GM18867 (cell line): ENCODE data around the gene JPH3.

Source experiments
- ATAC-seq: cut with Tn5 transposase; IDR thresholded peaks from one replicate; pipeline ENCODE4 v1.9.1; 2021; ENCODE audit warnings: mild to moderate bottlenecking, moderate library complexity; ENCODE audit not compliant: unreplicated experiment

The JPH3 gene

GRCh38 chr16:87625241-87625797 lies 23.0 kb downstream of the JPH3 start:
- no peak for ATAC-seq

GRCh38 chr16:87626401-87626800 lies 24.1 kb downstream of the JPH3 start:
- ATAC-seq, result no peak

- no peak for ATAC-seq
Observed at GRCh38 chr16:87626905-87627304, 24.6 kb downstream of the JPH3 start.

DNA sequence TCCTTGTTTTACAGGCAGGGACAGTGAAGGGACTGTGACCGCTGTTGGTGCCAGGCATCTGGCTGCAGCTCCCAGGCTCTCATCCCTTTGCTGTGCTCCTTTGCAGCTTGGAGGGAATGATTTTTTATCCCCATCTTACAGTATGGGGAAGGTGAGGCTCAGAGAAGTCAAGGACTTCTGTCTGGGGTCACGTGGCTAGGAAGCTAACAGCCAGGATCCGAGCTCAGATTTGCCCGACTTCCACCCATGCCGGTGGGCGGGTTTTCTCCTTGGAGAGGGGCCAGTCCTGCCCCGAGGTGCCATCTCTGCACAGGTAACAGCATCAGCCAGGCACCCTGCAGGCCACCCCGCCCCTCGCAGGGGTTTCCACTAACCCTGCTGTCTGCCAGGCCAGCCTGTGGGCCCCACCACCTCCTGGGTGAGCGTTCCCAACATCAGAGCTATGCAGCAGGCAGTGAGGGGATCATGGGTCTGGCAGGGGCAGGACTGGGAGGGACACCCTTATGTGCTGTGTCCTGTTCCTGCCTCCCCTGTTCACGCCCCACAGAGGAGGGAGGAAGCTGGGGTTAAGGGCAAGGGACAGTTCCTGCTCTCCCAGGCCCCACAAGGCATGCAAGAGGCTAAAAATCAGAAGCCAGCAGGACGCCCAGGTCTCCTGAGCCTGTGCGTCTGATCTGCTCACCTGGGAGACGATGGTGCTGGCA lies 25.4 kb downstream of the JPH3 start:
- no peak for ATAC-seq

DNA sequence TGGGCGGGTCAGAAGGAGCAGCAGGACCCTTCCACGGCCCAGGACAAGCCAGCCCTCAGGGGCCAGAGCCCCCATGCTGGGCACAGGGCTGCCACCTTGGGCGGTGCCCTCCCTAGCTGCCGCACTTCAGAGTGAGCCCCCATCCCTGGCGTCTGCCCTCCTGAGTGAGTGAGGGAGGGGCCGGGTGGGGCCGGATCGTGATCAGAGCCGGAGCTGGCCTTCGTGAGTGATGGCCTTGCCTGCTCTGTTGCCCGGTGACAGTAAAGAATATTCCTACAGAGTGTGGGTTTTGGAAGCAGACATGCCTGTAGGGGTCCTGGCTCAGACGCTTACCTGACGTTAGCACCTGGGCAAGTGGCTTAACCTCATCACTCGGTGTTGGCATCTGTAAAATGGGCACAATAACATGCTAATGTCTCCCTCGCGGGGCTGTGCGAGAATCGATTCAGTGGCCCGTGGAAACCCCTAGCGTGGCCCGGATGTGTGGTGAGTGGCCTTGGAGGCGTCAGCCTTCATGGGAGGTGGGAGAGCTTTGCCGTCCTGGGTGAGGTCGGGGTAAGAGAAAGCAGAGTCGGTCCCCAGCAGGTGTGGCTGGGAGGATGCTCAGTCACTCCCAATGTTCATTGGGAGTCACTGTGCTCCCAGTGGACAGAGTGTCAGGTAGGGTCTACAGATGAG lies 26.1 kb downstream of the JPH3 start:
- no peak for ATAC-seq

- ATAC-seq, result no peak
Observed at GRCh38 chr16:87628940-87629339, 26.6 kb downstream of the JPH3 start.

- ATAC-seq, result no peak
Observed at GRCh38 chr16:87631067-87631466, 28.8 kb downstream of the JPH3 start.

GRCh38 chr16:87634411-87634810 lies 32.1 kb downstream of the JPH3 start:
- ATAC-seq, result no peak

DNA sequence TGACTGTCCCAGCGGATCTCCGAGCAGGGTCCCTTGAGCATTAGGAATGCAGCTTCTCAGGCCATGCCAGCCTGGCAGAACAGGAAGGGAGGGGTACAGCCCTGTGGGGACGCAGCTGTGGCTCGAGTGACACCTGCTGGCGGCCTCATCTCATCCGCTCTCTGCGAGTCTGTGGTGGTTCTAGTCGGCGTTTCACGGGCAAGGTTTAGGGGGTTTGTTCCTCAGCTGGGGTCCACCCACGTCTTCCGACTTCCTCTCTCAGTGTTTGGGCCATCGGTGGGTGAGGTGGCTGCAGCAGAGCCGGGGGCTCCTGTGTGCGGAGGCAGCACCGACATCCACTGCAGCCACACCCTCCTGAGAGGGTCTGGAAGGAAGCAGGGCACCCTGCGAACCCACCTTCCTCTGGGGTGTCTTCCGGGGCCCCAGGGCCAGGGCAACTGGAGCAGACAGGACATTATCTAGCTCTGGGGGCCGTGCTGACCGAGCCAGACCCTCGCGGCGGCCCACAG lies 33.3 kb downstream of the JPH3 start:
- ATAC-seq, result no peak

- ATAC-seq, result no peak
Observed at GRCh38 chr16:87636050-87636684, 33.9 kb downstream of the JPH3 start.

DNA sequence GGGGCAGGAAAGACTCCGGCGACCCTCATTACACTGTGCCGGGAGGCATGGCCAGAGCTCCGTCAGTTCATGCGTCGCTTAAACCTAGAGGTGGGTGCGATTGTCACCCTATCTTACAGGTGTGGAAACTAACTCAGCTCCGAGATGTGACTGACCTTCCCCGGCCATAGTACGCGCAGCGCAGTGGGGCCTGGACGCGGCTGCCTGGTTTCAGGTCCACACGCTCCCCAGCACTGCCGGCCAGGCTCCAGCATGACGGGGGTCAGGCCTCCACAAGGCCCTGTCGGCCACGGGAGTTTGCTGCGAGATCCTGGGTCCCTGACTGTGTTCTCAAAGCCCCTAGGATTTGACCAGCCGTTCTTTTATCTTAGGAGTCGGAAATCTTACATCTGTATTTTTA lies 34.4 kb downstream of the JPH3 start:
- no peak for ATAC-seq

GRCh38 chr16:87637357-87637756 lies 35.0 kb downstream of the JPH3 start:
- no peak for ATAC-seq

DNA sequence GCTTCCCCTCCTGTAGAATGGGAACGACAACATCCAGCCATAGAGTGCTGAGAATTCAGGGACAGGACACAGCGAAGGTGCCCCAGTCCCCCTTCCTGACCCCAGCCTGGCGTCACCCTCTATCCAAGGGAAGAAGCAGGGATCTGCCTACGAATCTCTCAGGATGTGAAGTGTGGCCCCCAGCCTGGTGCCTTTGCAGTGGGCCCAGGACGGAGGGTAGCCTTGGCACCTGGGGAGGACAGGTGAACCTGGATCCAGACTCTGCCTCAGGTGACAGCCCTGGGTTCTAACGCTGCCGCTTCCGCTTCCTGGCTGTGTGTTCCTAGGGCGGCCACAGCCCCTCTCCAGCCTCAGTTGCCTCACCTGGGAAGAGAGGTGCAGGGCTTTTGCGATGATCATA lies 36.4 kb downstream of the JPH3 start:
- no peak for ATAC-seq

GRCh38 chr16:87641721-87642120 lies 39.4 kb downstream of the JPH3 start:
- ATAC-seq, result no peak

GRCh38 chr16:87642491-87642890 lies 40.2 kb downstream of the JPH3 start:
- no peak for ATAC-seq

DNA sequence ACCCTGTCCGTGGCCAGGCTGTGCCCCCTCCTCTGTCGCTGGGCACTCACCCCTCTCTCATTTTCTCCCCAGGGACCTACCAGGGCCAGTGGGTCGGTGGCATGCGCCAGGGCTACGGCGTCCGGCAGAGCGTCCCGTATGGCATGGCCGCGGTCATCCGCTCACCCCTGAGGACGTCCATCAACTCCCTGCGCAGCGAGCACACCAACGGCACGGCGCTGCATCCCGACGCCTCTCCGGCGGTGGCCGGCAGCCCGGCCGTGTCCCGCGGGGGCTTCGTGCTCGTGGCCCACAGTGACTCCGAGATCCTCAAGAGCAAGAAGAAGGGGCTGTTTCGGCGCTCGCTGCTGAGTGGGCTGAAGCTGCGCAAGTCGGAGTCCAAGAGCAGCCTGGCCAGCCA lies 41.9 kb downstream of the JPH3 start:
- ATAC-seq, result no peak

- ATAC-seq, result no peak
Observed at GRCh38 chr16:87644596-87644995, 42.3 kb downstream of the JPH3 start.

DNA sequence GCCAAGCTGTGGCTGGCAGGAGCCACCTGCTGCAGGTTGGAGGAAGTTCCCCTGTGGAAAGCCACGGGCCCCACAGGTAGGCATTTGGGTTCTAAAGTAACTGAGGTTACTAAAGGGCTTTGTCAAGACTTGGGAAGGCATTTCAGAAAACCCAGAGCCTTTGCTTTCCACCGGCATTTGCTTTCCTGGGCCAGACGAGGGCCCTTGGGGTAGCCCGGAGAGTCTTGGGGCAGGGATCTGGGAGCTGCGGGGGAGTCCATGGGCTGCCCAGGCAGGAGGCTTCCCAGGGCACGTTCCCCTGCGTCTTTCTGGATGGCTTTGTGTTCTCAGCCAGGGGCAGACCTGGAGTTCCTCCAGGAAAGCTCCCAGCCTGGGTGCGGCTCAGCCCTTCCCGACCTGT lies 43.5 kb downstream of the JPH3 start:
- ATAC-seq, result no peak

DNA sequence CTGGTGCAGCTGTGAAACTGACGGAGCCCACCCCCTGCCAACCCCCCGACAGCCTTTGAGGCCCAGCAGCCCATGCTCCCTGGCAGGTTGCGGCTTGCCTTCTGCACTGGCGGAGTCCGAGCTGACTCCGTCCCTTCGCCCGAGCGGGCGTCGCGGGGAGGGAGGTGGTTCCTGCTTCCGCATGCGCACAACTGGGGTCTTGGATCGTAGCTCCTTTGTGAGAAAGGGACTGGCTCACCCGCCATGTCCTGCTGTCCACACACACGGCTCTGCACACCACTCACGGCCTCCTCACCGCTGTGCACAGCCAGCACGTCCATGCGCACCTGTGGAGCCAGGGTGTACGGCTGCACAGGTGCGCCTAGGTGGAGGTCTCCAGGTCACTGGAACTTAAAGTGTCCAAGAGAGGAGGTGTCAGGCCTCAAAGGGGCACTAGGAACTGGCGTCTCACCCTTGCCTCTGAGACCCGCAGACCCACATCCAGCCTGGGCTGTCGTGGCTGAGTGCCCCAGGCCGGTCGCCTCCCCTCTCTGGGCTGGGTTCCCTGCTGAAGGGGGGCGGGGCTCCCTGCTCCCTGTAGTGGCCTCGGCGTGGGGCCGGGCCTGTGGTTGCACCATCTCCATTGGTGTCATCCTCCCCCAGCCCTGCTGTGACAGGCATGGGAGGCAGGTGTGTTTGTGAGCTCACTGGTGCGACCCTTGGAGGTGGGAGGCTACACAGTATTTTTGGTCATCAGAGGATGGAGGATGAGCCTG lies 45.3 kb downstream of the JPH3 start:
- no peak for ATAC-seq

DNA sequence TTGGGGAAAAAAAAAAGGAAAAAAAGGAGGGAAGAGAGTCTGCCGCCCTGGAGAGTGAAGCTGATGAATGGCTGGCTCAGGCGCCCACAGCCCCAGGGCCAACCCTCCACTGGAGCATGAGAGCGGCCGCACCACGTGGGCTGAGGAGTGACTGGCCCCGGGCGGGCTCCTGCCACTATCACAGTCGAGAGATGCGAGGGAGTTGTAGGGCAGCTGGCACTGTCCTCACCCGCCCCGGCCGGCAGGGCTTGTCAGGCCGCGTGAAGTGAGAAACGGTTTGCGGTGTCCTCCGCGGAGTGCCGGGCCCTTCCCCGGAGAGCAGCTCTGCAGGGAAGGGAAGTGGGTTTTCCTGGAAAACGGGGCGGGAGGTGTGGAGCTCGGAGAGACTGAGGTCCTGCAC lies 45.9 kb downstream of the JPH3 start:
- ATAC-seq, result no peak
